ENCODE results near the gene NAA16.

NAA16 gene

GRCh38 chr13:41284512-41285288 lies 26.4 kb upstream of the NAA16 start:
- no peaks in the 10 kb centered on the region for H3K9me3 ChIP-seq (ENCODE audit: control insufficient read depth, insufficient read depth, low read length)
- no peaks in the 10 kb centered on the region for H3K27me3 ChIP-seq (ENCODE audit: control insufficient read depth, insufficient read depth, low read length)
- no CpG with 5 or more reads among the region's 13 CpGs for WGBS (ENCODE audit: insufficient coverage, insufficient read length)
- H3K27ac ChIP-seq (ENCODE audit: low read length): no peak overlapping the region
- H3K36me3 ChIP-seq (ENCODE audit: control insufficient read depth, insufficient read depth, low read length): no peaks in the 10 kb centered on the region
- DNase-seq (ENCODE audit: low read depth, low spot score): no peak
- H3K4me1 ChIP-seq (ENCODE audit: control insufficient read depth, insufficient read depth, low read length): peaks cover 3% of the 10 kb centered on the region; the same call in 1 of the 2 replicates
- no peak overlapping the region for H3K4me3 ChIP-seq (ENCODE audit: low read length)

GRCh38 chr13:41286370-41286769 lies 24.7 kb upstream of the NAA16 start:
- no peaks in the 10 kb centered on the region for H3K9me3 ChIP-seq (ENCODE audit: control insufficient read depth, insufficient read depth, low read length)
- no peak for DNase-seq (ENCODE audit: low read depth, low spot score)

GRCh38 chr13:41289463-41289881 lies 21.6 kb upstream of the NAA16 start:
- peaks cover 3% of the 10 kb centered on the region; the same call in 1 of the 2 replicates for H3K4me1 ChIP-seq (ENCODE audit: control insufficient read depth, insufficient read depth, low read length)
- no peaks in the 10 kb centered on the region for H3K9me3 ChIP-seq (ENCODE audit: control insufficient read depth, insufficient read depth, low read length)
- H3K36me3 ChIP-seq (ENCODE audit: control insufficient read depth, insufficient read depth, low read length): no peaks in the 10 kb centered on the region
- H3K27ac ChIP-seq (ENCODE audit: low read length): no peak overlapping the region
- no peak overlapping the region for H3K4me3 ChIP-seq (ENCODE audit: low read length)
- no peaks in the 10 kb centered on the region for H3K27me3 ChIP-seq (ENCODE audit: control insufficient read depth, insufficient read depth, low read length)
- WGBS (ENCODE audit: insufficient coverage, insufficient read length): no CpG with 5 or more reads among the region's 10 CpGs
- no peak for DNase-seq (ENCODE audit: low read depth, low spot score)

More at GRCh38 chr13:41286370-41286769, 24.7 kb upstream of the NAA16 start:
- H3K27me3 ChIP-seq (ENCODE audit: control insufficient read depth, insufficient read depth, low read length): no peaks in the 10 kb centered on the region
- peaks cover 3% of the 10 kb centered on the region; the same call in 1 of the 2 replicates for H3K4me1 ChIP-seq (ENCODE audit: control insufficient read depth, insufficient read depth, low read length)
- 100% methylated on average over 2 of the region's 5 CpGs for WGBS (ENCODE audit: insufficient coverage, insufficient read length)
- no peak overlapping the region for H3K4me3 ChIP-seq (ENCODE audit: low read length)
- no peak overlapping the region for H3K27ac ChIP-seq (ENCODE audit: low read length)
- no peaks in the 10 kb centered on the region for H3K36me3 ChIP-seq (ENCODE audit: control insufficient read depth, insufficient read depth, low read length)

DNA sequence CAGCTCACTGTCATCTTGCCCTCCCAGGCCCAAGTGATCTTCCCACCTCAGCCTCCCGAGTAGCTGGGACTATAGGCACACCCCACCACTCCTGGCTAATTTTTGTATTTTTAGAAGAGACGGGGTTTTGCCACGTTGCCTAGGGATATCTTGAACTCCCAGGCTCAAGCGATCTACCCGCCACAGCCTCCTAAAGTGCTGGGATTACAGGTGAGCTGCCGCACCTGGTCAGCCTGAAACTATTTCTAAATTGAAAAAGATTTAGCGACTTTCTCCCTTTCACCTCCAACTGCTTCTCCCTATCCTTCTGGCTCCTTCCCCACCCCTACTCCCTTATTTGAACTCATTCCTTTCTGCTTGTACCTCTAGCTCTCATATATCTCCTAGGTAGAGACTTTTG lies 19.8 kb upstream of the NAA16 start:
- WGBS (ENCODE audit: insufficient coverage, insufficient read length): no CpG with 5 or more reads among the region's 7 CpGs
- peaks cover 3% of the 10 kb centered on the region; the same call in 1 of the 2 replicates for H3K4me1 ChIP-seq (ENCODE audit: control insufficient read depth, insufficient read depth, low read length)
- no peak overlapping the region for H3K27ac ChIP-seq (ENCODE audit: low read length)
- H3K4me3 ChIP-seq (ENCODE audit: low read length): no peak overlapping the region
- H3K9me3 ChIP-seq (ENCODE audit: control insufficient read depth, insufficient read depth, low read length): no peaks in the 10 kb centered on the region
- H3K27me3 ChIP-seq (ENCODE audit: control insufficient read depth, insufficient read depth, low read length): no peaks in the 10 kb centered on the region
- H3K36me3 ChIP-seq (ENCODE audit: control insufficient read depth, insufficient read depth, low read length): no peaks in the 10 kb centered on the region
- no peak for DNase-seq (ENCODE audit: low read depth, low spot score)

GRCh38 chr13:41293272-41293671 lies 17.8 kb upstream of the NAA16 start:
- no peak for DNase-seq (ENCODE audit: low read depth, low spot score)
- H3K36me3 ChIP-seq (ENCODE audit: control insufficient read depth, insufficient read depth, low read length): no peaks in the 10 kb centered on the region

GRCh38 chr13:41294914-41295313 lies 16.2 kb upstream of the NAA16 start:
- Histone ChIP-seq H3K27me3 (ENCODE audit: control insufficient read depth, insufficient read depth, low read length) (no peaks in the 10 kb centered on the region), H3K9me3 (ENCODE audit: control insufficient read depth, insufficient read depth, low read length) (no peaks in the 10 kb centered on the region), H3K4me1 (ENCODE audit: control insufficient read depth, insufficient read depth, low read length) (no peaks in the 10 kb centered on the region), H3K36me3 (ENCODE audit: control insufficient read depth, insufficient read depth, low read length) (no peaks in the 10 kb centered on the region), H3K27ac (ENCODE audit: low read length) (no peak overlapping the region), H3K4me3 (ENCODE audit: low read length) (no peak overlapping the region)
- WGBS (ENCODE audit: insufficient coverage, insufficient read length): no CpG with 5 or more reads among the region's 1 CpG
- no peak for DNase-seq (ENCODE audit: low read depth, low spot score)

More at GRCh38 chr13:41293272-41293671, 17.8 kb upstream of the NAA16 start:
- H3K27me3 ChIP-seq (ENCODE audit: control insufficient read depth, insufficient read depth, low read length): no peaks in the 10 kb centered on the region
- no CpG with 5 or more reads among the region's 1 CpG for WGBS (ENCODE audit: insufficient coverage, insufficient read length)
- no peaks in the 10 kb centered on the region for H3K4me1 ChIP-seq (ENCODE audit: control insufficient read depth, insufficient read depth, low read length)
- no peak overlapping the region for H3K4me3 ChIP-seq (ENCODE audit: low read length)
- no peak overlapping the region for H3K27ac ChIP-seq (ENCODE audit: low read length)
- no peaks in the 10 kb centered on the region for H3K9me3 ChIP-seq (ENCODE audit: control insufficient read depth, insufficient read depth, low read length)

GRCh38 chr13:41295973-41296372 lies 15.1 kb upstream of the NAA16 start:
- H3K36me3 ChIP-seq (ENCODE audit: control insufficient read depth, insufficient read depth, low read length): no peaks in the 10 kb centered on the region
- no peak overlapping the region for H3K27ac ChIP-seq (ENCODE audit: low read length)
- no peaks in the 10 kb centered on the region for H3K4me1 ChIP-seq (ENCODE audit: control insufficient read depth, insufficient read depth, low read length)
- WGBS (ENCODE audit: insufficient coverage, insufficient read length): no CpG with 5 or more reads among the region's 1 CpG
- no peaks in the 10 kb centered on the region for H3K9me3 ChIP-seq (ENCODE audit: control insufficient read depth, insufficient read depth, low read length)
- H3K27me3 ChIP-seq (ENCODE audit: control insufficient read depth, insufficient read depth, low read length): no peaks in the 10 kb centered on the region
- no peak overlapping the region for H3K4me3 ChIP-seq (ENCODE audit: low read length)
- no peak for DNase-seq (ENCODE audit: low read depth, low spot score)

- Histone ChIP-seq H3K9me3 (ENCODE audit: control insufficient read depth, insufficient read depth, low read length) (no peaks in the 10 kb centered on the region), H3K27ac (ENCODE audit: low read length) (no peak overlapping the region), H3K4me3 (ENCODE audit: low read length) (no peak overlapping the region), H3K36me3 (ENCODE audit: control insufficient read depth, insufficient read depth, low read length) (no peaks in the 10 kb centered on the region), H3K4me1 (ENCODE audit: control insufficient read depth, insufficient read depth, low read length) (no peaks in the 10 kb centered on the region), H3K27me3 (ENCODE audit: control insufficient read depth, insufficient read depth, low read length) (no peaks in the 10 kb centered on the region)
- no CpG with 5 or more reads among the region's 3 CpGs for WGBS (ENCODE audit: insufficient coverage, insufficient read length)
- DNase-seq (ENCODE audit: low read depth, low spot score): no peak
These were observed 14.0 kb upstream of the NAA16 start for GRCh38 chr13:41296879-41297646.

GRCh38 chr13:41299316-41300094 lies 11.6 kb upstream of the NAA16 start:
- DNase-seq (ENCODE audit: low read depth, low spot score): no peak
- H3K9me3 ChIP-seq (ENCODE audit: control insufficient read depth, insufficient read depth, low read length): no peaks in the 10 kb centered on the region
- H3K36me3 ChIP-seq (ENCODE audit: control insufficient read depth, insufficient read depth, low read length): no peaks in the 10 kb centered on the region
- no peak overlapping the region for H3K27ac ChIP-seq (ENCODE audit: low read length)
- H3K4me1 ChIP-seq (ENCODE audit: control insufficient read depth, insufficient read depth, low read length): no peaks in the 10 kb centered on the region
- WGBS (ENCODE audit: insufficient coverage, insufficient read length): no CpG with 5 or more reads among the region's 4 CpGs
- no peak overlapping the region for H3K4me3 ChIP-seq (ENCODE audit: low read length)
- H3K27me3 ChIP-seq (ENCODE audit: control insufficient read depth, insufficient read depth, low read length): no peaks in the 10 kb centered on the region

DNA sequence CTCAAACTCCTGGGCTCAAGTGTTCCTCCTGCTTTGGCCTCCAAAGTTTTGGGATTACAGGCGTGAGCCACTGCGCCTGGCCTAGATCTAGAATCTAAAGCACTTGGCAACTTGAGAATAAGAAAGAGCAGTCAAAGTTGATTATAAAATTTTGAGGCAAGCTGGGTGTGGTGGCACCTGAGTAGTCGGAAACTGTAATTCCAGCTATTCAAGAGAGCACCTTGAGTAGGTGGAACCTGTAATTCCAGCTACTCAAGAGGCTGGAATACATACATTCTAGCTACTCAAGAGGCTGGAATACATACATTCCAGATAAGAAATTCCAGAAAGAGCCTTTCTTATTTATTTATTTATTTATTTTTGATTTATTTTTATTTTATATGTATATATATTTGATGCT lies 8.3 kb upstream of the NAA16 start:
- Histone ChIP-seq H3K4me3 (ENCODE audit: low read length) (no peak overlapping the region), H3K36me3 (ENCODE audit: control insufficient read depth, insufficient read depth, low read length) (no peaks in the 10 kb centered on the region), H3K27me3 (ENCODE audit: control insufficient read depth, insufficient read depth, low read length) (no peaks in the 10 kb centered on the region), H3K27ac (ENCODE audit: low read length) (no peak overlapping the region), H3K4me1 (ENCODE audit: control insufficient read depth, insufficient read depth, low read length) (no peaks in the 10 kb centered on the region), H3K9me3 (ENCODE audit: control insufficient read depth, insufficient read depth, low read length) (no peaks in the 10 kb centered on the region)
- DNase-seq (ENCODE audit: low read depth, low spot score): no peak
- no CpG with 5 or more reads among the region's 3 CpGs for WGBS (ENCODE audit: insufficient coverage, insufficient read length)

Measured in iPS DF 6.9 (cell line).